Measurements from ENCODE around the gene ITLN1. TPM values are rescaled to one million over a fixed set of nuclear protein-coding genes. Genes with fewer than 3 reads are reported as not detected.

Gene ITLN1
- polyA plus RNA-seq, 1 donor (not counting 4 experiments of a cell fraction or from before 2014, with no cell fraction given) = not detected

DNA sequence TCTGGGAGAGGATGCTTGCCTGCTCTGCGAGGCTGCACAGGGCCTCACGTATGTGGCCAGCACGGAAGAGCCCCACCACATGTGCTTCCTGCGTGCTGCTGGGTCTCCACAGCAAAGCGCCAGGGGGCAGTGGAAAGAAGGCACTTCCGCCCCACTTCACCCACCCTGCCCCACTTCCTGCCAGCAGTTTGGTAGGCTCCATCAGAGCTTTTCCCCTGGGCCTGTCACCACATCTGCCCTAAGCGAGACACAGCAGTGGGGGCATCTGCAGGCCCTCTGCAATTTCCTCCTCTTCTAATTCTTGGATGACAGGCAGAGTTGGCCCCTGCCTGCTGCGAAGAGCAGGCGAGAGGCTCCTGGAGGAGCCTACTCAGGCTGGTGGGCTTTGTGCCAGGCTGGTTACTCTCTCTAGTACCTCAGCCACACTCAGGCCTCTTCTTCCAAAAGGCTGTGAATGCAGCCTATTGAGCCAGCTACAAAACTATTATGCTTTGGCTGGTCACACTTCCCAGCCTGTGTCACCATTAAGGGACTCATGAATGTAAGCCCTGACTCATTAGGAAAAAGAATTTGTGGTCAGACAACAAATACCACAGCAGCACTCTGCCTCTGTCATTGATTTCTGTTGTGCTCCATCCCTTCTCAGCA lies 47.3 kb downstream of the ITLN1 start:
- no peak overlapping the region for H3K9ac ChIP-seq (ENCODE audit: control insufficient read depth, extremely low read depth, insufficient read depth, low read length)

GRCh38 chr1:160836981-160837557 lies 47.9 kb downstream of the ITLN1 start:
- Histone ChIP-seq H3K4me2 (ENCODE audit: control insufficient read depth, extremely low read depth, insufficient read depth, low read depth, low read length) (no peak overlapping the region), H3K9me1 (ENCODE audit: control insufficient read depth, extremely low read depth, insufficient read depth, low read length) (no peaks in the 10 kb centered on the region), H3K79me2 (ENCODE audit: control insufficient read depth, insufficient read depth, low read length) (no peaks in the 10 kb centered on the region), H3K27me3 (ENCODE audit: control insufficient read depth, extremely low read depth, insufficient read depth, low read length) (no peaks in the 10 kb centered on the region), H3K9me3 (ENCODE audit: control insufficient read depth, low read depth, low read length) (no peaks in the 10 kb centered on the region), H3K4me1 (ENCODE audit: control insufficient read depth, extremely low read depth, insufficient read depth, low read length) (no peaks in the 10 kb centered on the region), H3K36me3 (ENCODE audit: control insufficient read depth in 2 of 2, extremely low read depth in 1 of 2, insufficient read depth in 2 of 2, low read length in 2 of 2) (no peaks in the 10 kb centered on the region), H3K4me3 (ENCODE audit: control insufficient read depth in 2 of 3, extremely low read depth in 1 of 3, insufficient read depth in 2 of 3, low read depth in 1 of 3, low read length in 3 of 3) (no peak overlapping the region), H3K27ac (ENCODE audit: control insufficient read depth, insufficient read depth, low read length) (no peak overlapping the region), H4K20me1 (ENCODE audit: control insufficient read depth, extremely low read depth, insufficient read depth, low read length) (no peaks in the 10 kb centered on the region), H3K9ac (ENCODE audit: control insufficient read depth, extremely low read depth, insufficient read depth, low read length) (no peak overlapping the region), H2AFZ (ENCODE audit: control insufficient read depth, low read length) (no peak overlapping the region)
- dilution Hi-C loops (cut with MboI; ENCODE audit: extremely low pct_ligation_motif_present, low sequenced_read_pairs) = no loop called here
- DNase-seq (ENCODE audit: low read depth, low spot score) (no peak), FAIRE-seq (no peak)
- TF ChIP-seq EZH2 (IDR thresholded peaks at IDR 0.05; ENCODE audit: low read length) = no peak
- TF ChIP-seq, protein P1, sequence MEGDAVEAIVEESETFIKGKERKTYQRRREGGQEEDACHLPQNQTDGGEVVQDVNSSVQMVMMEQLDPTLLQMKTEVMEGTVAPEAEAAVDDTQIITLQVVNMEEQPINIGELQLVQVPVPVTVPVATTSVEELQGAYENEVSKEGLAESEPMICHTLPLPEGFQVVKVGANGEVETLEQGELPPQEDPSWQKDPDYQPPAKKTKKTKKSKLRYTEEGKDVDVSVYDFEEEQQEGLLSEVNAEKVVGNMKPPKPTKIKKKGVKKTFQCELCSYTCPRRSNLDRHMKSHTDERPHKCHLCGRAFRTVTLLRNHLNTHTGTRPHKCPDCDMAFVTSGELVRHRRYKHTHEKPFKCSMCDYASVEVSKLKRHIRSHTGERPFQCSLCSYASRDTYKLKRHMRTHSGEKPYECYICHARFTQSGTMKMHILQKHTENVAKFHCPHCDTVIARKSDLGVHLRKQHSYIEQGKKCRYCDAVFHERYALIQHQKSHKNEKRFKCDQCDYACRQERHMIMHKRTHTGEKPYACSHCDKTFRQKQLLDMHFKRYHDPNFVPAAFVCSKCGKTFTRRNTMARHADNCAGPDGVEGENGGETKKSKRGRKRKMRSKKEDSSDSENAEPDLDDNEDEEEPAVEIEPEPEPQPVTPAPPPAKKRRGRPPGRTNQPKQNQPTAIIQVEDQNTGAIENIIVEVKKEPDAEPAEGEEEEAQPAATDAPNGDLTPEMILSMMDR (optimal IDR thresholded peaks at IDR 0.05 in 1 of 3, IDR thresholded peaks at IDR 0.05 in 1 of 3, conservative IDR thresholded peaks at IDR 0.05 in 1 of 3; ENCODE audit: extremely low read depth in 1 of 3, insufficient read depth in 2 of 3, low read length in 3 of 3) = no peak

More for the DNA sequence above, 47.3 kb downstream of the ITLN1 start:
- H3K27me3 ChIP-seq (ENCODE audit: control insufficient read depth, extremely low read depth, insufficient read depth, low read length) = no peaks in the 10 kb centered on the region
- H4K20me1 ChIP-seq (ENCODE audit: control insufficient read depth, extremely low read depth, insufficient read depth, low read length) = no peaks in the 10 kb centered on the region
- FAIRE-seq = no peak
- no peaks in the 10 kb centered on the region for H3K4me1 ChIP-seq (ENCODE audit: control insufficient read depth, extremely low read depth, insufficient read depth, low read length)
- H3K9me1 ChIP-seq (ENCODE audit: control insufficient read depth, extremely low read depth, insufficient read depth, low read length) = no peaks in the 10 kb centered on the region
- no peaks in the 10 kb centered on the region for H3K79me2 ChIP-seq (ENCODE audit: control insufficient read depth, insufficient read depth, low read length)
- H3K36me3 ChIP-seq (ENCODE audit: control insufficient read depth in 2 of 2, extremely low read depth in 1 of 2, insufficient read depth in 2 of 2, low read length in 2 of 2) = no peaks in the 10 kb centered on the region
- H3K9me3 ChIP-seq (ENCODE audit: control insufficient read depth, low read depth, low read length) = no peaks in the 10 kb centered on the region
- dilution Hi-C loops (cut with MboI; ENCODE audit: extremely low pct_ligation_motif_present, low sequenced_read_pairs) = no loop called here
- TF ChIP-seq, protein P1 (optimal IDR thresholded peaks at IDR 0.05 in 1 of 3, IDR thresholded peaks at IDR 0.05 in 1 of 3, conservative IDR thresholded peaks at IDR 0.05 in 1 of 3; ENCODE audit: extremely low read depth in 1 of 3, insufficient read depth in 2 of 3, low read length in 3 of 3) = no peak
- no peak for TF ChIP-seq EZH2 (IDR thresholded peaks at IDR 0.05; ENCODE audit: low read length)
- no peak overlapping the region for H3K4me3 ChIP-seq (ENCODE audit: control insufficient read depth in 2 of 3, extremely low read depth in 1 of 3, insufficient read depth in 2 of 3, low read depth in 1 of 3, low read length in 3 of 3)
- H2AFZ ChIP-seq (ENCODE audit: control insufficient read depth, low read length) = no peak overlapping the region
- no peak overlapping the region for H3K4me2 ChIP-seq (ENCODE audit: control insufficient read depth, extremely low read depth, insufficient read depth, low read depth, low read length)
- DNase-seq (ENCODE audit: low read depth, low spot score) = no peak
- H3K27ac ChIP-seq (ENCODE audit: control insufficient read depth, insufficient read depth, low read length) = no peak overlapping the region

Measured in keratinocyte (primary cell).